Measurements from ENCODE around the gene SMYD2. TPM values are rescaled to one million over a fixed set of nuclear protein-coding genes. Genes with fewer than 3 reads are reported as not detected.

Gene SMYD2
- total and polyA plus RNA-seq, 8 donors = 12.9 to 26.3 (median 16.8) TPM

GRCh38 chr1:214249651-214250050 lies 31.3 kb upstream of the SMYD2 start:
- Histone ChIP-seq H3K27ac (no peak overlapping the region), H3K27me3 (no peaks in the 10 kb centered on the region), H3K4me1 (no peaks in the 10 kb centered on the region), H3K4me3 (no peak overlapping the region), H3K9me3 (no peaks in the 10 kb centered on the region), H3K36me3 (no peaks in the 10 kb centered on the region)
- intact Hi-C loops (cut with DNase I) = no loop called here
- ATAC-seq = no peak
- whole genome bisulfite sequencing, 2 donors = 88 to 90% methylated on average over 14 of the region's 14 CpGs
- FAIRE-seq = no peak
- no peak for TF ChIP-seq CTCF (IDR thresholded peaks at IDR 0.05)
- DNase-seq = no peak

GRCh38 chr1:214251354-214251753 lies 29.6 kb upstream of the SMYD2 start:
- WGBS, 2 donors = 76 to 82% methylated on average over 2 of the region's 2 CpGs

GRCh38 chr1:214255509-214255908 lies 25.4 kb upstream of the SMYD2 start:
- no peaks in the 10 kb centered on the region for H3K9me3 ChIP-seq
- no peaks in the 10 kb centered on the region for H3K36me3 ChIP-seq
- no peaks in the 10 kb centered on the region for H3K4me1 ChIP-seq
- TF ChIP-seq CTCF (IDR thresholded peaks at IDR 0.05) = no peak
- no peak overlapping the region for H3K27ac ChIP-seq
- ATAC-seq (no peak), DNase-seq (no peak), FAIRE-seq (no peak)
- intact Hi-C loops (cut with DNase I) = no loop called here
- no peaks in the 10 kb centered on the region for H3K27me3 ChIP-seq
- WGBS, 2 donors = 82 to 90% methylated on average over 2 of the region's 2 CpGs
- H3K4me3 ChIP-seq = no peak overlapping the region

More at GRCh38 chr1:214251354-214251753, 29.6 kb upstream of the SMYD2 start:
- ATAC-seq = no peak
- Histone ChIP-seq H3K27me3 (no peaks in the 10 kb centered on the region), H3K9me3 (no peaks in the 10 kb centered on the region), H3K36me3 (no peaks in the 10 kb centered on the region), H3K4me1 (no peaks in the 10 kb centered on the region), H3K4me3 (no peak overlapping the region), H3K27ac (no peak overlapping the region)
- DNase-seq = no peak
- no peak for TF ChIP-seq CTCF (IDR thresholded peaks at IDR 0.05)
- FAIRE-seq = no peak
- intact Hi-C loops (cut with DNase I) = no loop called here

GRCh38 chr1:214259353-214259977 lies 21.5 kb upstream of the SMYD2 start:
- no peak for FAIRE-seq

More at GRCh38 chr1:214259353-214259977, 21.5 kb upstream of the SMYD2 start:
- intact Hi-C loops (cut with DNase I) = no loop called here
- H3K36me3 ChIP-seq = no peaks in the 10 kb centered on the region
- 55 to 58% methylated on average over 2 of the region's 2 CpGs for WGBS, 2 donors
- no peaks in the 10 kb centered on the region for H3K9me3 ChIP-seq
- ATAC-seq (no peak), DNase-seq (no peak)
- H3K27me3 ChIP-seq = no peaks in the 10 kb centered on the region
- no peak overlapping the region for H3K27ac ChIP-seq
- no peak for TF ChIP-seq CTCF (IDR thresholded peaks at IDR 0.05)
- no peaks in the 10 kb centered on the region for H3K4me1 ChIP-seq
- H3K4me3 ChIP-seq = no peak overlapping the region

All from pancreas (tissue), 10 donors.